H1 (cell line): ENCODE measurements around the gene NUDT2. TPM values are rescaled to one million over a fixed set of nuclear protein-coding genes. Genes with fewer than 3 reads are reported as not detected.

Experiments
- CTCF ChIA-PET: fragments of 300-600 bp; sonication (Branson Sonifier 250); formaldehyde crosslinking; loops from one replicate; lab custom pipeline; 2021; ENCODE audit not compliant: partially characterized antibody; lab: Charles Lee
- POLR2A ChIA-PET: fragments of 300-600 bp; sonication (Branson Sonifier 250); formaldehyde crosslinking; loops from one replicate; lab custom pipeline; 2021; ENCODE audit warnings: inconsistent platforms; ENCODE audit not compliant: partially characterized antibody; lab: Charles Lee
- DNase-seq, 2 experiments: peaks; one replicate each; pipeline versions ENCODE4 v3.0.0 to v3.0.0-alpha.2; 2010 to 2022; ENCODE audit warnings: low spot score in 2 of 2, low read depth in 1 of 2, mixed read lengths in 1 of 2
- FAIRE-seq: peaks from 2 replicates; lab custom pipeline; 2011; peaks lifted over from hg19 to GRCh38; lab: Jason Lieb, UNC
- H2AFZ ChIP-seq: 2 replicates; pipeline ENCODE4 v1.8.1; 2012; ENCODE audit warnings: low read length, inconsistent platforms
- H2AK5ac ChIP-seq: 2 replicates; pipeline ENCODE4 v1.6.1; 2013; ENCODE audit warnings: low read depth, low read length
- H2BK120ac ChIP-seq: replicated peaks from 2 replicates; pipeline ENCODE3; 2013; ENCODE audit warnings: low read depth, low read length, inconsistent platforms
- H2BK12ac ChIP-seq: 2 replicates; pipeline ENCODE4 v1.6.1; 2013; ENCODE audit warnings: low read depth, low read length
- H2BK15ac ChIP-seq: 2 replicates; pipeline ENCODE4 v1.6.1; 2013; ENCODE audit warnings: low read length
- H2BK20ac ChIP-seq: 2 replicates; pipeline ENCODE4 v1.6.1; 2013; ENCODE audit warnings: low read length
- H2BK5ac ChIP-seq: 2 replicates; pipeline ENCODE4 v1.6.1; 2013; ENCODE audit warnings: low read depth, low read length
- H3K14ac ChIP-seq: 2 replicates; pipeline ENCODE4 v1.6.1; 2013; ENCODE audit warnings: inconsistent platforms; ENCODE audit not compliant: insufficient read length
- H3K18ac ChIP-seq: 2 replicates; pipeline ENCODE4 v1.6.1; 2013; ENCODE audit warnings: low read length; ENCODE audit errors: extremely low read depth
- H3K23ac ChIP-seq: 2 replicates; pipeline ENCODE4 v1.6.1; 2013; ENCODE audit warnings: inconsistent platforms; ENCODE audit not compliant: insufficient read length
- H3K23me2 ChIP-seq: 2 replicates; pipeline ENCODE4 v1.6.1; 2013; ENCODE audit warnings: low read depth, low read length
- H3K27ac ChIP-seq: 2 replicates; pipeline ENCODE4 v1.6.1; 2011; ENCODE audit warnings: low read depth, low read length, inconsistent platforms
- H3K27me3 ChIP-seq, 4 experiments: replicated peaks in 1 of 4; 1 replicate in 1 of 4; 2 replicates in 3 of 4; pipeline versions ENCODE4 v1.6.1 to v1.8.1; 2011 to 2013; ENCODE audit warnings: low read length in 3 of 4, mild to moderate bottlenecking in 3 of 4, inconsistent platforms in 2 of 4, mixed read lengths in 2 of 4, moderate library complexity in 1 of 4; ENCODE audit not compliant: control insufficient read depth in 3 of 4, insufficient read depth in 3 of 4; ENCODE audit errors: extremely low read depth in 1 of 4
- H3K36me3 ChIP-seq, 4 experiments: 2 replicates each; pipeline versions ENCODE4 v1.6.1 to v1.8.1; 2011 to 2013; ENCODE audit warnings: mild to moderate bottlenecking in 4 of 4, low read length in 3 of 4, moderate library complexity in 2 of 4, control low read depth in 1 of 4, inconsistent platforms in 1 of 4; ENCODE audit not compliant: insufficient read depth in 4 of 4, control insufficient read depth in 2 of 4
- H3K4ac ChIP-seq: replicated peaks from 2 replicates; pipeline ENCODE3; 2013; ENCODE audit warnings: low read length, low read depth, mixed read lengths, inconsistent platforms; ENCODE audit not compliant: insufficient read length
- H3K4me1 ChIP-seq, 4 experiments: replicated peaks in 1 of 4; 1 replicate in 1 of 4; 2 replicates in 3 of 4; pipeline versions ENCODE4 v1.6.1 to v1.8.1; 2011 to 2013; ENCODE audit warnings: low read length in 3 of 4, inconsistent platforms in 2 of 4, mixed read lengths in 1 of 4; ENCODE audit not compliant: insufficient read depth in 4 of 4, control insufficient read depth in 3 of 4
- H3K4me2 ChIP-seq, 2 experiments: 2 replicates each; pipeline versions ENCODE4 v1.6.1 to v1.8.1; 2011 to 2013; ENCODE audit warnings: low read depth in 2 of 2, low read length in 2 of 2, control low read depth in 1 of 2, inconsistent platforms in 1 of 2, mild to moderate bottlenecking in 1 of 2; ENCODE audit not compliant: insufficient read depth in 1 of 2
- H3K4me3 ChIP-seq, 4 experiments: fragments of 200-600, 300-600 bp in 1 of 4; sonication (generic), shearing (Covaris generic), sonication (Bioruptor Twin) in 1 of 4; 2 replicates each; pipeline versions ENCODE4 v1.5.1 to v1.8.1; 2011 to 2016; ENCODE audit warnings: low read length in 4 of 4, low read depth in 3 of 4, control low read depth in 2 of 4, inconsistent platforms in 2 of 4, mild to moderate bottlenecking in 2 of 4, mixed read lengths in 1 of 4, moderate library complexity in 1 of 4; ENCODE audit not compliant: insufficient read depth in 2 of 4; ENCODE audit errors: extremely low read depth in 1 of 4
- H3K56ac ChIP-seq: replicated peaks from 2 replicates; pipeline ENCODE3; 2013; ENCODE audit warnings: low read depth, mild to moderate bottlenecking, mixed read lengths, low read length, inconsistent platforms; ENCODE audit not compliant: insufficient read length
- H3K79me1 ChIP-seq: 2 replicates; pipeline ENCODE4 v1.6.1; 2013; ENCODE audit warnings: low read depth, low read length, control low read depth
- H3K79me2 ChIP-seq, 2 experiments: 2 replicates each; pipeline versions ENCODE4 v1.6.1 to v1.8.1; 2012 to 2013; ENCODE audit warnings: low read length in 2 of 2, mild to moderate bottlenecking in 2 of 2, inconsistent platforms in 1 of 2; ENCODE audit not compliant: insufficient read depth in 2 of 2, control insufficient read depth in 1 of 2
- H3K9ac ChIP-seq, 4 experiments: replicated peaks in 1 of 4; 1 replicate in 1 of 4; 2 replicates in 3 of 4; pipeline versions ENCODE4 v1.6.1 to v1.8.1; 2011 to 2013; ENCODE audit warnings: low read depth in 3 of 4, low read length in 3 of 4, control low read depth in 2 of 4, mild to moderate bottlenecking in 2 of 4, moderate library complexity in 2 of 4, inconsistent platforms in 1 of 4; ENCODE audit errors: extremely low read depth in 1 of 4
- H3K9me3 ChIP-seq, 2 experiments: 2 replicates each; pipeline versions ENCODE4 v1.6.1 to v1.8.1; 2012 to 2013; ENCODE audit warnings: mild to moderate bottlenecking in 2 of 2, moderate library complexity in 2 of 2, control low read depth in 1 of 2, inconsistent platforms in 1 of 2, low read depth in 1 of 2, low read length in 1 of 2, mixed read lengths in 1 of 2; ENCODE audit not compliant: insufficient read depth in 2 of 2
- H4K20me1 ChIP-seq, 2 experiments: replicated peaks in 1 of 2; 2 replicates each; pipeline versions ENCODE3 to v1.8.1; 2011 to 2013; ENCODE audit warnings: inconsistent platforms in 2 of 2, low read length in 2 of 2, mild to moderate bottlenecking in 1 of 2; ENCODE audit not compliant: insufficient read depth in 2 of 2, control insufficient read depth in 1 of 2
- H4K5ac ChIP-seq: 2 replicates; pipeline ENCODE4 v1.6.1; 2013; ENCODE audit warnings: low read length, low read depth, mixed read lengths, inconsistent platforms; ENCODE audit not compliant: insufficient read length
- H4K8ac ChIP-seq: 2 replicates; pipeline ENCODE4 v1.8.0; 2013; ENCODE audit warnings: mild to moderate bottlenecking, moderate library complexity, low read length, inconsistent platforms; ENCODE audit not compliant: insufficient read depth; ENCODE audit errors: extremely low read depth
- H4K91ac ChIP-seq: replicated peaks from 2 replicates; pipeline ENCODE3; 2013; ENCODE audit warnings: low read length, mixed read lengths, inconsistent platforms; ENCODE audit not compliant: insufficient read length
- EP300 ChIP-seq, 2 experiments: IDR thresholded peaks; 1 replicate in 1 of 2; 2 replicates in 1 of 2; pipeline ENCODE4 v1.6.1; 2011 to 2012; ENCODE audit warnings: low read depth in 2 of 2, low read length in 2 of 2, mild to moderate bottlenecking in 2 of 2, borderline replicate concordance in 1 of 2, inconsistent platforms in 1 of 2, moderate library complexity in 1 of 2
- GABPA ChIP-seq: IDR thresholded peaks from 2 replicates; pipeline ENCODE4 v1.6.1; 2011; ENCODE audit warnings: mild to moderate bottlenecking, low read length, moderate library complexity, borderline replicate concordance; ENCODE audit not compliant: insufficient read depth
- HDAC2 ChIP-seq, 2 experiments: fragments of 300-600 bp in 1 of 2; sonication (generic) in 1 of 2; IDR thresholded peaks; 2 replicates each; pipeline ENCODE4 v1.6.1; 2011 to 2012; ENCODE audit warnings: low read depth in 2 of 2, low read length in 2 of 2, mild to moderate bottlenecking in 2 of 2, moderate library complexity in 2 of 2, borderline replicate concordance in 1 of 2, inconsistent platforms in 1 of 2
- RBBP5 ChIP-seq: IDR thresholded peaks from 2 replicates; pipeline ENCODE4 v1.7.1; 2012; ENCODE audit warnings: low read depth, mild to moderate bottlenecking, inconsistent platforms, low read length, moderate library complexity, borderline replicate concordance
- YY1 ChIP-seq: IDR thresholded peaks from 2 replicates; pipeline ENCODE4 v1.6.1; 2011; ENCODE audit warnings: low read depth, mild to moderate bottlenecking, low read length
- WGBS, 2 experiments: shearing (Covaris generic) in 1 of 2; methylation state at CpG; one replicate each; pipeline versions ENCODE4 v1.1.6 to v1.1.7; 2013 to 2015; ENCODE audit warnings: low lambda C conversion rate in 2 of 2, mixed read lengths in 2 of 2, inconsistent platforms in 1 of 2, low coverage in 1 of 2, missing lambda C conversion rate in 1 of 2; ENCODE audit not compliant: insufficient replicate concordance in 2 of 2, insufficient coverage in 1 of 2, insufficient read length in 1 of 2; ENCODE audit errors: extremely low coverage in 1 of 2, missing lambda C conversion rate in 1 of 2; 5-methylcytosine and 5-hydroxymethylcytosine counted together
- polyA plus RNA-seq, 7 experiments: library from polyadenylated mRNA; depleted of rRNA in 3 of 7; stranded (reverse) in 5 of 7; unstranded in 2 of 7; fragments of >200 nt in 5 of 7; fragments of 200-250 nt in 2 of 7; gene quantifications; 1 replicate in 5 of 7; 2 replicates in 1 of 7; 4 replicates in 1 of 7; pipeline versions ENCODE4 v1.2.1 to v1.2.3, GENCODE V29; 2011 to 2013; ENCODE audit warnings: missing spikeins in 2 of 7, mixed read lengths in 2 of 7
- total RNA-seq: library from RNA; stranded (reverse); fragmentation: NEBNext Ultra II Directional; extraction: Animal tissue kit (Norgen Biotek cat#: 25700); gene quantifications from 2 replicates; pipeline ENCODE4 v1.2.1, GENCODE V29; 2021

NUDT2 gene
- total and polyA plus RNA-seq, 2 of the 8 experiments (the other 6 are each of a cell fraction or from before 2014, with no cell fraction given) = 16.7 to 23.7 TPM

DNA sequence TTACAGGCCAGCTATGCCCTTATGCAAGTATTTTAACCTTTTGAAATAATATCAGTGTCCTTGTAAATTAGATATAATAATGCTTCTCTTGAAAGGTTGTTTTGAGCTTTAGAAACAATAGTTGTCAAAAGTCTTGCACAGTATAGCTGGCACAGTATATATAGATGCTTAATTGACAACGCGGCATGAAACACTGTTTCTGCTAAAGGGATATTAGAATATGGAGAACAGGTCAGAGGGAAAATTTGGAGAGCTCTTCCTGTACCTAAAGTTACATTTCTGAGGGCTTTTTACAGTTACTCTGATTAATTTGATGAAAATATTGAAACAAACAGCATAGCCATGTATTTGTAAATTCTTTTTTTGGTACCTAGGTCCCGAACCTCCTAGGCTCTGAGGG, 4.5 kb downstream of the NUDT2 start:
- H2BK5ac ChIP-seq = no peak overlapping the region
- H2AK5ac ChIP-seq = no peak overlapping the region
- TF ChIP-seq RBBP5 (no peak), EP300 (IDR thresholded peaks at IDR 0.05; ENCODE audit: borderline replicate concordance in 1 of 2, low read depth in 2 of 2, low read length in 2 of 2) (no peak), YY1 (no peak), GABPA (no peak), HDAC2 (IDR thresholded peaks at IDR 0.05; ENCODE audit: borderline replicate concordance in 1 of 2, low read depth in 2 of 2, low read length in 2 of 2) (no peak)
- H3K4ac ChIP-seq = no peak overlapping the region
- H3K14ac ChIP-seq = no peak overlapping the region
- H3K56ac ChIP-seq = no peak overlapping the region
- WGBS, 2 experiments = 48% methylated on average over 3 of the region's 3 CpGs; no CpG with 5 or more reads in 1 of the 2 experiments
- no peak overlapping the region for H2BK15ac ChIP-seq
- H2BK12ac ChIP-seq = no peak overlapping the region
- H3K4me3 ChIP-seq = no peak overlapping the region
- ChIA-PET CTCF (interaction anchor here (0.7 to 16.6 kb wide), 18 partner anchors 9 to 278 kb away, joined by 3 to 350 read pairs (median 4); partner anchors contain the start of genes MYORG and RPP25L), POLR2A (interaction anchor here (0.6 to 1.7 kb wide), 6 partner anchors 9 to 46 kb away, joined by 3 to 5 read pairs (median 3); partner anchors contain the start of gene MYORG)
- H3K4me2 ChIP-seq = peak overlapping the region in 1 of 2 experiments; percentile 8; a peak in 2 of 4 replicates
- H3K9ac ChIP-seq = no peak overlapping the region
- H2AFZ ChIP-seq = no peak overlapping the region
- H3K79me1 ChIP-seq = no peaks in the 10 kb centered on the region
- H4K5ac ChIP-seq = no peak overlapping the region
- H4K8ac ChIP-seq = no peak overlapping the region
- H3K23ac ChIP-seq = no peak overlapping the region
- H3K27me3 ChIP-seq = no peaks in the 10 kb centered on the region
- no peaks in the 10 kb centered on the region for H3K9me3 ChIP-seq
- H3K79me2 ChIP-seq = no peaks in the 10 kb centered on the region
- peaks cover 0 to 2% of the 10 kb centered on the region in 2 experiments for H4K20me1 ChIP-seq
- H3K18ac ChIP-seq = no peak overlapping the region
- H3K27ac ChIP-seq = no peak overlapping the region
- H3K4me1 ChIP-seq = peaks cover 2 to 10% (median 9%) of the 10 kb centered on the region in 4 experiments; a peak in 5 of 7 replicates
- no peak for FAIRE-seq
- H2BK20ac ChIP-seq = no peak overlapping the region
- no peak overlapping the region for H2BK120ac ChIP-seq
- no peak for DNase-seq
- peaks cover 3% of the 10 kb centered on the region for H3K23me2 ChIP-seq
- H3K36me3 ChIP-seq = peaks cover 0 to 4% (median 1%) of the 10 kb centered on the region in 4 experiments; a peak in 2 of 8 replicates
- H4K91ac ChIP-seq = no peak overlapping the region
